NK-92 (cell line): Measurements from ENCODE around the gene RD3L.

ENCODE experiments used
- DNase-seq: peaks from one replicate; lab custom pipeline; 2025; ENCODE audit not compliant: unreplicated experiment; lab: John Stamatoyannopoulos, UW

Gene RD3L

GRCh38 chr14:103897075-103897947, 45.0 kb downstream of the RD3L start:
- no peak for DNase-seq

- DNase-seq: no peak
Observed at GRCh38 chr14:103896578-103896977, 45.8 kb downstream of the RD3L start.

GRCh38 chr14:103894723-103895059, 47.6 kb downstream of the RD3L start:
- DNase-seq: no peak

DNA sequence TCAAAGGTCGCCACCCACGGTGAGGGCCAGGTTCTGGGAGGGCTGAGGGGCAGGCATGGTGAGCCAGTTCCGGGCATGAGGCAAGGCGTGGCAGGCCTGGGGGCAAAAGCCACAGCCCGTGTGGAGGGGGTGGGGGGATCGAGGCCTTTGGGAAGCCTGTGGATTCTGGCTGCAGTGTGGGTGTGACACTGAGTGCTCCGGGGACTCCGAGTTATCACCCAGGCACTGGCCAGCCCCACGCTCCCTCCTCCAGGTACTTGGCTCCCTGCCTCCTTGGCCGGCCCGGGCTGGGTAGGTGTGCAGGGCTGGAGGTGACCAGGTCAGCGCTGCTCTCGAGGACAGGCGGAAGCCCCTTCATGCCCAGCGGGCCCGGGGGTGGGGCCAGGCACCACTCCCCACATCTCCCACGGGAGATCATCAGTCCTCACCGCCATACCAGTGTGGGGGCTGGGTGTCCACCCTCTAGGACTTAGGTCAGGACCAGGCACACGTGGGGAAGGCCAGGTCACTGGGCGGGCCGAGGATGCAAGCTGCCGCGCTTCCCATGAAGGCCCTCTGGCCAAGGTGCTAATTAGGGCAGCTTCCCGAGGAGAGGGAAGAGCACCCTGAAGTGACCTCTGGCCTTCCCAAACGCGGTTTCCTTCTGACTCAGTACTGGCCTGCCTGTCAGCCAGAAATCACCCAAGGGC, 48.2 kb downstream of the RD3L start:
- no peak for DNase-seq

DNA sequence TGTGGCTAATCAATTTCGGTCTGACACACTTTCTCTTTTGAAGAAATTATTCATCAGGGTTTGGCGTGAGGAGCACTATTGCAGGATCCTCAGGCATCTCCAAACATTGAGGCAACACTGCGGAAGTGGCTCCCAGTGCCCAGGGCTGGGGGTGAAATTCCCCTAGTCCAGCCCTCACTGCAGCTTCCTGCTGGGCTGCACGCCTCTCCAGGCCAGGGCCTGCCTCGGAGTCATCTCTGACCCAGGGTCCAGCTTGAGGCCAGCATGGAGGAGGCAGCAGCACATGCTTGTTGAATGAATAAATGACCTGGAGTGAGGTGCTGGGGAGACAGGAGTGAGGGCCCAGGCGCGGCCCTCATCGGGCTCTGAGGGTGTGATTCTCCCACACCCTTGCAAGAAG, 50.1 kb downstream of the RD3L start:
- DNase-seq: no peak

DNA sequence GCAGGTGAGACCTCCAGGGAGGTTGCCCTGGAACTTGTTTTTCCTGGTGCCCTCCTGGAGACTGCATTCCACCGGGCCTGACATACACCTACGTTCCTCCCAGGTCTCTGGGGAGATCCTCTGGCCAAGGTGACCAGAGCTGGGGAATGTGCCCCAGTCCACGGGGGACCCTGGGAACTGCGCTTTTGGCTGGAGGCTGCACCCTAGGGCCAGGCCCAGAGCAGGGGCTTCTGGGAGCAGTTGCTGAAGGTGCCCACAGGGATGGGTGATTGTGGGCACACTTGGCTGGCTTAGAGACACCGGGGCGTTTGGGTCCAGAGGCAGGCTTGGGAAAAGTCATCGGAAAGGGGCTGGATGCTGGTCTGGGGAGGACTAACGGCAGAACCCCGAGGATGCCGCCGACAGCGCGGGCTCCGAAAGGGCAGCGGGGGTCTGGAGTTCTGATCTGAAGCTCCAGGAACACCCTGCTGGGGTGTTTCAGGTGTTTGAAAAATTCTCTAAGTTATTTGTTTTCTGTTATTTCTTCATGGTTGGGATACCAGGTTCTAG, 50.6 kb downstream of the RD3L start:
- DNase-seq: no peak

GRCh38 chr14:103890821-103891666, 51.3 kb downstream of the RD3L start:
- no peak for DNase-seq
